IMR-90 (cell line): ENCODE data around the gene PSENEN. TPM values are rescaled to one million over a fixed set of nuclear protein-coding genes. Genes with fewer than 3 reads are reported as not detected.
A peak's percentile ranks its signal among the peaks of the same experiment; 100 is the strongest.

Experiments
- ATAC-seq: fragments of 200-7000 bp; cut with Tn5 transposase; 2 replicates; pipeline ENCODE4 v1.9.1; 2020; ENCODE audit warnings: low read depth, mild to moderate bottlenecking, moderate library complexity
- BruUV-seq: library from RNA; stranded (reverse); fragments of 400-500 nt; replicated peaks from 2 replicates; lab custom pipeline; 2021; lab: Mats Ljungman, UMichigan
- CTCF ChIA-PET: fragments of 300-600 bp; formaldehyde crosslinking; extraction: SDS; loops from one replicate; lab custom pipeline; 2021; ENCODE audit warnings: antibody characterized with exemption; lab: Yijun Ruan, JAX
- POLR2A ChIA-PET: fragments of 300-600 bp; sonication (Branson Sonifier 250); formaldehyde crosslinking; loops from one replicate; lab custom pipeline; 2022; ENCODE audit warnings: antibody characterized with exemption; ENCODE audit not compliant: unreplicated experiment; lab: Charles Lee
- DNase-seq: peaks from one replicate; pipeline ENCODE4 v3.0.0; 2013
- H2AFZ ChIP-seq: replicated peaks from 2 replicates; pipeline ENCODE3; 2013; ENCODE audit warnings: low read length, mild to moderate bottlenecking; ENCODE audit not compliant: poor library complexity
- H2AK5ac ChIP-seq: 2 replicates; pipeline ENCODE4 v1.6.1; 2013; ENCODE audit warnings: low read depth, low read length, inconsistent platforms
- H2AK9ac ChIP-seq: replicated peaks from 2 replicates; pipeline ENCODE3; 2013; ENCODE audit warnings: mild to moderate bottlenecking, low read depth, low read length, moderate library complexity; ENCODE audit not compliant: poor library complexity
- H2BK120ac ChIP-seq: 2 replicates; pipeline ENCODE4 v1.6.1; 2013; ENCODE audit warnings: low read depth, low read length, inconsistent platforms
- H2BK15ac ChIP-seq: 3 replicates; pipeline ENCODE4 v1.6.1; 2013; ENCODE audit warnings: low read depth, low read length, inconsistent platforms
- H2BK20ac ChIP-seq: 2 replicates; pipeline ENCODE4 v1.6.1; 2013; ENCODE audit warnings: low read depth, mild to moderate bottlenecking, inconsistent platforms, low read length, moderate library complexity
- H2BK5ac ChIP-seq: 2 replicates; pipeline ENCODE4 v1.6.1; 2013; ENCODE audit warnings: mild to moderate bottlenecking, low read depth, low read length, inconsistent platforms; ENCODE audit not compliant: poor library complexity, severe bottlenecking
- H3K14ac ChIP-seq: replicated peaks from 2 replicates; pipeline ENCODE4 v1.6.1; 2013; ENCODE audit warnings: low read depth, low read length, inconsistent platforms
- H3K18ac ChIP-seq: 2 replicates; pipeline ENCODE4 v1.6.1; 2013; ENCODE audit warnings: low read depth, low read length, control low read depth
- H3K23ac ChIP-seq: 2 replicates; pipeline ENCODE4 v1.6.1; 2013; ENCODE audit warnings: low read depth, low read length, inconsistent platforms
- H3K27ac ChIP-seq: 2 replicates; pipeline ENCODE4 v1.5.1; 2013; ENCODE audit warnings: mild to moderate bottlenecking, control low read depth, low read length; ENCODE audit not compliant: insufficient read depth
- H3K27me3 ChIP-seq: 2 replicates; pipeline ENCODE4 v1.6.1; 2013; ENCODE audit warnings: low read length; ENCODE audit not compliant: control insufficient read depth, insufficient read depth
- H3K36me3 ChIP-seq: 2 replicates; pipeline ENCODE4 v1.6.1; 2013; ENCODE audit warnings: low read length, mixed read lengths; ENCODE audit not compliant: control insufficient read depth, insufficient read depth
- H3K4ac ChIP-seq: 2 replicates; pipeline ENCODE4 v1.6.1; 2013; ENCODE audit warnings: low read depth, low read length, inconsistent platforms
- H3K4me1 ChIP-seq: 2 replicates; pipeline ENCODE4 v1.6.1; 2013; ENCODE audit warnings: low read length, mixed read lengths; ENCODE audit not compliant: control insufficient read depth, insufficient read depth
- H3K4me2 ChIP-seq: 2 replicates; pipeline ENCODE4 v1.6.1; 2013; ENCODE audit warnings: low read depth, mild to moderate bottlenecking, control low read depth, low read length, moderate library complexity
- H3K4me3 ChIP-seq: 2 replicates; pipeline ENCODE4 v1.5.1; 2013; ENCODE audit warnings: low read depth, mild to moderate bottlenecking, control low read depth, low read length, moderate library complexity; ENCODE audit not compliant: insufficient read depth
- H3K56ac ChIP-seq: 2 replicates; pipeline ENCODE4 v1.6.1; 2013; ENCODE audit warnings: low read length, inconsistent platforms; ENCODE audit not compliant: insufficient read depth; ENCODE audit errors: extremely low read depth
- H3K79me1 ChIP-seq, 2 experiments: 2 replicates each; pipeline ENCODE4 v1.6.1; 2013; ENCODE audit warnings: low read length in 2 of 2, inconsistent platforms in 1 of 2, low read depth in 1 of 2
- H3K9ac ChIP-seq: 2 replicates; pipeline ENCODE4 v1.6.1; 2013; ENCODE audit warnings: low read depth, low read length, control low read depth
- H3K9me1 ChIP-seq: 2 replicates; pipeline ENCODE4 v1.6.1; 2013; ENCODE audit warnings: low read length, inconsistent platforms; ENCODE audit not compliant: insufficient read depth
- H3K9me3 ChIP-seq: 2 replicates; pipeline ENCODE4 v1.6.1; 2013; ENCODE audit warnings: low read length; ENCODE audit not compliant: control insufficient read depth, insufficient read depth
- H4K20me1 ChIP-seq: 2 replicates; pipeline ENCODE4 v1.6.1; 2013; ENCODE audit warnings: low read length, inconsistent platforms; ENCODE audit not compliant: insufficient read depth
- H4K5ac ChIP-seq: 2 replicates; pipeline ENCODE4 v1.6.1; 2013; ENCODE audit warnings: mild to moderate bottlenecking, low read depth, low read length, control low read depth
- H4K8ac ChIP-seq, 2 experiments: 2 replicates each; pipeline ENCODE4 v1.6.1; 2013; ENCODE audit warnings: low read depth in 2 of 2, low read length in 2 of 2, control low read depth in 1 of 2, inconsistent platforms in 1 of 2
- H4K91ac ChIP-seq: 2 replicates; pipeline ENCODE4 v1.6.1; 2013; ENCODE audit warnings: low read depth, low read length, inconsistent platforms; ENCODE audit not compliant: insufficient read depth
- MXI1 ChIP-seq: IDR thresholded peaks from 2 replicates; pipeline ENCODE4 v1.6.1; 2012; ENCODE audit warnings: low read depth, mild to moderate bottlenecking, low read length, moderate library complexity, borderline replicate concordance
- POLR2A ChIP-seq: IDR thresholded peaks from 2 replicates; pipeline ENCODE4 v1.6.1; 2012; ENCODE audit warnings: mild to moderate bottlenecking, low read depth, low read length
- RFX5 ChIP-seq: IDR thresholded peaks from 2 replicates; pipeline ENCODE4 v1.8.0; 2012; ENCODE audit warnings: low read depth, mild to moderate bottlenecking, low read length, moderate library complexity
- WGBS, 2 experiments: methylation state at CpG; one replicate each; pipeline versions ENCODE4 v1.1.5 to v1.1.7; 2013; ENCODE audit warnings: missing lambda C conversion rate in 2 of 2; ENCODE audit not compliant: insufficient read length in 1 of 2; ENCODE audit errors: extremely low coverage in 2 of 2; 5-methylcytosine and 5-hydroxymethylcytosine counted together
- dilution Hi-C: fragments of 300-500 bp; cut with HindIII; formaldehyde crosslinking; loops from one replicate; pipeline ENCODE4 v1.14.3; 2018; ENCODE audit warnings: low sequenced_read_pairs; ENCODE audit not compliant: unreplicated experiment
- in situ Hi-C: fragments of 300-500 bp; cut with MboI; formaldehyde crosslinking; loops from 3 replicates; pipeline ENCODE4 v1.14.3; 2019; ENCODE audit warnings: low sequenced_read_pairs, inconsistent platforms, mixed read lengths
- intact Hi-C: fragments of 100-400 bp; cut with micrococcal nuclease; formaldehyde crosslinking; loops from 2 replicates; pipeline ENCODE4 v1.10.0; 2022
- polyA plus RNA-seq, 3 experiments: library from polyadenylated mRNA; depleted of rRNA; stranded (reverse); fragments of >200 nt; gene quantifications; 2 replicates each; pipeline ENCODE4 v1.2.3, GENCODE V29; 2012; ENCODE audit warnings: low replicate concordance in 1 of 3
- total RNA-seq: library from RNA; depleted of rRNA; stranded (reverse); fragments of >200 nt; gene quantifications from 2 replicates; pipeline ENCODE4 v1.2.3, GENCODE V29; 2012
- TF ChIP-seq, protein P1 (sequence below): fragments of 150-350 bp; IDR thresholded peaks from 2 replicates; pipeline ENCODE4 v1.6.1; 2016; ENCODE audit warnings: low read depth, mild to moderate bottlenecking, low read length, moderate library complexity, borderline replicate concordance

Gene PSENEN
- total and polyA plus RNA-seq, 2 of the 4 experiments (the other 2 are of a cell fraction), result 9.0 to 47.0 TPM

DNA sequence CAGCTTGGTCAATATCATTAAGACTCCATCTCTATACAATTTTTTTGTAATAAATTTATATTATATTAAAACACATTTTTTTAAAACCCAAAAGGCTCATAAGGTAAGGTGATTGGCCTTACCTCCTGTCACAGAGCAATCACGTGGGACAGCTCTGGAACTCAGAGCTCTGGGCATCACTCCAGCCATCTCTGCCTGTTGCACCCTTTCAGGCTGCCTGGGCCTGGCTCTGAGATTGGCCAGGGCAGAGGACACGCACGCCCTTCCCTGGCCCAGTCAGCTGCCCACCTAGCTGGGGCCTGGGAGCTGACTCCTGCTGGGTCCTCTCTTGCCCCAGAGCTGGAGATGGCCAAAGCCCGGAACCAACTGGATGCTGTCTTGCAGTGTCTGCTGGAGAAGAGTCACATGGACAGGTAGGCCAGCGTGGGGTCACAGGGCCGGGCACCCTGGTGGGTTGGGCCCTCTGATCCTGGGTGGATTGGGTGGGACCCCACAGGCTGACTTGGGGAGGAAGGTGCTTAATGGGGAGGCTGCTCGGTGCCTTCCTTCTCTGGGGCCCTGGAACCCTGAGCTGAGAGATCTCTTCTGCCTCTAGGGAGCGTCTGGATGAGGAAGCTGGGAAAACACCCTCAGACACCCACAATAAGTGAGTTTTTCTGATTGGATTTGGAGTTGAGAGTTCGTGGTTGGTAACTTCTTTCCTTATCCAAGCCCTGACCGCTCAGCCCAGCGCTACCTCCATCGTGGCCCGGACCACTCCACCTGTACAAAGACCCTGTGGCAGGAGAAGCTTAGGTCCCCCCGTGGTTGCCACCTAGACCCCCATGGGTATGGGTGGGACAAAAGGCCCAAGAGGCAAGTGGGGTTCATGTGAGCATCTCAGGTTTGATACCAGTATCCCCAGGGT is 6.6 kb downstream of the PSENEN start:
- H4K5ac ChIP-seq, result no peak overlapping the region
- H2BK120ac ChIP-seq, result no peak overlapping the region
- H2BK5ac ChIP-seq, result no peak overlapping the region
- H4K8ac ChIP-seq, result no peak overlapping the region
- H3K18ac ChIP-seq, result no peak overlapping the region
- H4K91ac ChIP-seq, result no peak overlapping the region
- TF ChIP-seq POLR2A (no peak), MXI1 (no peak), RFX5 (no peak)
- TF ChIP-seq, protein P1, sequence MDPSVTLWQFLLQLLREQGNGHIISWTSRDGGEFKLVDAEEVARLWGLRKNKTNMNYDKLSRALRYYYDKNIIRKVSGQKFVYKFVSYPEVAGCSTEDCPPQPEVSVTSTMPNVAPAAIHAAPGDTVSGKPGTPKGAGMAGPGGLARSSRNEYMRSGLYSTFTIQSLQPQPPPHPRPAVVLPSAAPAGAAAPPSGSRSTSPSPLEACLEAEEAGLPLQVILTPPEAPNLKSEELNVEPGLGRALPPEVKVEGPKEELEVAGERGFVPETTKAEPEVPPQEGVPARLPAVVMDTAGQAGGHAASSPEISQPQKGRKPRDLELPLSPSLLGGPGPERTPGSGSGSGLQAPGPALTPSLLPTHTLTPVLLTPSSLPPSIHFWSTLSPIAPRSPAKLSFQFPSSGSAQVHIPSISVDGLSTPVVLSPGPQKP, result no peak
- peaks cover 6% of the 10 kb centered on the region; the same call in 1 of the 2 replicates for H4K20me1 ChIP-seq
- H3K4me3 ChIP-seq, result no peak overlapping the region
- H3K56ac ChIP-seq, result no peak overlapping the region
- POLR2A ChIA-PET, result interaction anchor here (0.6 kb wide), 1 partner anchor 111 kb away, joined by 3 read pairs; no protein-coding TSS in a partner anchor
- intact Hi-C loops, result no loop called here
- DNase-seq (no peak), ATAC-seq (no peak)
- no peaks in the 10 kb centered on the region for H3K27me3 ChIP-seq
- peak overlapping the region; percentile 85 for H2AK9ac ChIP-seq
- H3K14ac ChIP-seq, result no peak overlapping the region
- no peak overlapping the region for H3K27ac ChIP-seq
- no peak overlapping the region for H3K4me2 ChIP-seq
- no peak overlapping the region for H3K9ac ChIP-seq
- no TSS peak for BruUV-seq
- H3K79me1 ChIP-seq, result peaks cover 13 to 69% of the 10 kb centered on the region in 2 experiments; a peak in 3 of 4 replicates
- no peak overlapping the region for H3K23ac ChIP-seq
- peaks cover 29% of the 10 kb centered on the region; the same call in 1 of the 2 replicates for H3K36me3 ChIP-seq
- peaks cover 15% of the 10 kb centered on the region for H3K4me1 ChIP-seq
- H3K9me3 ChIP-seq, result no peaks in the 10 kb centered on the region
- no peak overlapping the region for H2BK15ac ChIP-seq
- in situ Hi-C loops, result no loop called here
- no peak overlapping the region for H2AK5ac ChIP-seq
- H3K9me1 ChIP-seq, result 0 out of 2 replicates have a peak, but pooled peaks cover 8% of the 10 kb centered on the region
- CTCF ChIA-PET, result interaction anchor here (0.6 kb wide), 1 partner anchor 243 kb away, joined by 4 read pairs; no protein-coding TSS in a partner anchor
- no peak overlapping the region for H2AFZ ChIP-seq
- H2BK20ac ChIP-seq, result no peak overlapping the region
- 84% methylated on average over 3 of the region's 14 CpGs; no CpG with 5 or more reads in 1 of the 2 experiments for WGBS, 2 experiments
- no peak overlapping the region for H3K4ac ChIP-seq
- dilution Hi-C loops, result no loop called here
